GM23248 (cell line): ENCODE data around the gene ELFN1.

Source experiments
- EZH2 ChIP-seq: fragments of 200-600 bp; sonication (generic); IDR thresholded peaks from 2 replicates; pipeline ENCODE4 v1.6.1; 2018; ENCODE audit warnings: antibody characterized with exemption, mild to moderate bottlenecking; ENCODE audit not compliant: insufficient read depth, poor library complexity, severe bottlenecking
- EZH2phosphoT487 ChIP-seq: fragments of 200-600 bp; sonication (generic); IDR thresholded peaks from 2 replicates; pipeline ENCODE4 v1.6.1; 2018; ENCODE audit warnings: antibody characterized with exemption, moderate library complexity, mild to moderate bottlenecking, low read depth; ENCODE audit not compliant: insufficient read depth

GRCh38 chr7:1698201-1698600 lies 28.1 kb downstream of the ELFN1 start:
- no peak for TF ChIP-seq EZH2phosphoT487
- no peak for TF ChIP-seq EZH2
